ENCODE results near the gene CADPS2.

GRCh38 chr7:122886357-122887081 lies at the start of gene CADPS2:
- TF ChIP-seq MAX (IDR thresholded peaks at IDR 0.05): peak; percentile 45
- TF ChIP-seq CTCF (IDR thresholded peaks at IDR 0.05; ENCODE audit: low read depth, low read length, missing input control): peak; percentile 45
- TF ChIP-seq TAF1 (conservative IDR thresholded peaks at IDR 0.05): peak; percentile 70
- TF ChIP-seq REST (IDR thresholded peaks at IDR 0.05): peak; percentile 56
- TF ChIP-seq ATF3 (IDR thresholded peaks at IDR 0.05): no peak
- peak; percentile 45 for TF ChIP-seq SP1 (IDR thresholded peaks at IDR 0.05)
- TF ChIP-seq RAD21 (IDR thresholded peaks at IDR 0.05): peak; percentile 26 to 49
- no peak for TF ChIP-seq GABPA (IDR thresholded peaks at IDR 0.05 in 1 of 2, conservative IDR thresholded peaks at IDR 0.05 in 1 of 2)
- TF ChIP-seq YY1 (IDR thresholded peaks at IDR 0.05): peak; percentile 69
- no peak for TF ChIP-seq ZBTB33 (IDR thresholded peaks at IDR 0.05)

All from liver (tissue), 3 donors.